WTC11 (cell line): ENCODE data around the gene STRADB. TPM values are rescaled to one million over a fixed set of nuclear protein-coding genes. Genes with fewer than 3 reads are reported as not detected.

Experiments
- ATAC-seq: fragments of 200-7000 bp; cut with Tn5 transposase; 2 replicates; pipeline ENCODE4 v1.10.0; 2021; ENCODE audit warnings: mild to moderate bottlenecking, moderate library complexity
- Bru-seq: library from RNA; stranded (reverse); fragments of 400-500 nt; gene quantifications from one replicate; lab custom pipeline; 2021; lab: Mats Ljungman, UMichigan
- CTCF ChIA-PET: fragments of 300-600 bp; sonication (Branson Sonifier 250); formaldehyde crosslinking; loops from one replicate; lab custom pipeline; 2021; ENCODE audit warnings: antibody characterized with exemption; lab: Charles Lee
- POLR2A ChIA-PET: fragments of 350-600 bp; sonication (Branson Sonifier 250); formaldehyde crosslinking; loops from one replicate; lab custom pipeline; 2021; ENCODE audit warnings: antibody characterized with exemption; lab: Charles Lee
- DNase-seq: peaks from one replicate; pipeline ENCODE4 v3.0.0; 2021; ENCODE audit warnings: low spot score
- H3K27ac Mint-ChIP-seq: 2 replicates; pipeline ENCODE4 v1.8.0; 2021; ENCODE audit warnings: mixed read lengths
- H3K27me3 Mint-ChIP-seq: 2 replicates; pipeline ENCODE4 v1.8.0; 2021; ENCODE audit warnings: low read depth, mild to moderate bottlenecking, moderate library complexity, mixed read lengths
- H3K36me3 Mint-ChIP-seq: 2 replicates; pipeline ENCODE4 v1.8.0; 2021; ENCODE audit warnings: mixed read lengths
- H3K4me1 Mint-ChIP-seq: 2 replicates; pipeline ENCODE4 v1.8.0; 2022; ENCODE audit warnings: mixed read lengths
- H3K4me3 Mint-ChIP-seq: 2 replicates; pipeline ENCODE4 v1.8.0; 2021; ENCODE audit warnings: mild to moderate bottlenecking, moderate library complexity, mixed read lengths
- H3K9me3 Mint-ChIP-seq: 2 replicates; pipeline ENCODE4 v1.8.0; 2021; ENCODE audit warnings: mixed read lengths
- CREB1 ChIP-seq: sonication (generic); formaldehyde crosslinking; IDR thresholded peaks from 2 replicates; pipeline ENCODE4 v1.8.0; 2023; ENCODE audit warnings: mild to moderate bottlenecking, missing genetic modification reagents
- ELF4 ChIP-seq: sonication (generic); formaldehyde crosslinking; IDR thresholded peaks from 2 replicates; pipeline ENCODE4 v1.8.1; 2022; ENCODE audit warnings: low read depth, mild to moderate bottlenecking, moderate library complexity, missing genetic modification reagents
- ESRRA ChIP-seq: sonication (generic); formaldehyde crosslinking; IDR thresholded peaks from 2 replicates; pipeline ENCODE4 v1.8.1; 2022; ENCODE audit warnings: mild to moderate bottlenecking, missing genetic modification reagents, borderline replicate concordance
- ETV6 ChIP-seq: sonication (generic); formaldehyde crosslinking; IDR thresholded peaks from 2 replicates; pipeline ENCODE4 v1.8.1; 2022; ENCODE audit warnings: mild to moderate bottlenecking, missing genetic modification reagents
- FOXK1 ChIP-seq: sonication (generic); formaldehyde crosslinking; IDR thresholded peaks from 2 replicates; pipeline ENCODE4 v1.8.0; 2022; ENCODE audit warnings: mild to moderate bottlenecking, moderate library complexity, missing genetic modification reagents
- FOXP4 ChIP-seq: sonication (generic); formaldehyde crosslinking; IDR thresholded peaks from 2 replicates; pipeline ENCODE4 v1.8.0; 2022; ENCODE audit warnings: mild to moderate bottlenecking, missing genetic modification reagents
- GRHL2 ChIP-seq: fragments of 250-450 bp; sonication (Bioruptor Pico); IDR thresholded peaks from 2 replicates; pipeline ENCODE4 v1.8.0; 2022; ENCODE audit warnings: mild to moderate bottlenecking, moderate library complexity; ENCODE audit not compliant: insufficient replicate concordance, severe bottlenecking
- HMGA2 ChIP-seq: fragments of 250-450 bp; sonication (Bioruptor Pico); IDR thresholded peaks from 2 replicates; pipeline ENCODE4 v1.4.0; 2021; ENCODE audit warnings: mild to moderate bottlenecking, moderate library complexity
- HMGXB4 ChIP-seq: sonication (generic); formaldehyde crosslinking; IDR thresholded peaks from 2 replicates; pipeline ENCODE4 v1.8.1; 2023; ENCODE audit warnings: mild to moderate bottlenecking, moderate library complexity, missing genetic modification reagents
- JAZF1 ChIP-seq: fragments of 250-450 bp; sonication (Bioruptor Pico); IDR thresholded peaks from 2 replicates; pipeline ENCODE4 v1.9.0; 2021; ENCODE audit warnings: moderate library complexity, mild to moderate bottlenecking, inconsistent platforms
- MAX ChIP-seq: sonication (generic); formaldehyde crosslinking; IDR thresholded peaks from 2 replicates; pipeline ENCODE4 v1.8.0; 2022; ENCODE audit warnings: mild to moderate bottlenecking, missing genetic modification reagents
- MXD4 ChIP-seq: fragments of 250-450 bp; sonication (Bioruptor Pico); IDR thresholded peaks from 2 replicates; pipeline ENCODE4 v1.8.0; 2021; ENCODE audit warnings: mild to moderate bottlenecking, moderate library complexity, borderline replicate concordance
- NFATC4 ChIP-seq: fragments of 250-450 bp; sonication (Bioruptor Pico); IDR thresholded peaks from 2 replicates; pipeline ENCODE4 v1.9.0; 2021; ENCODE audit warnings: mild to moderate bottlenecking
- NFYB ChIP-seq: sonication (generic); formaldehyde crosslinking; conservative IDR thresholded peaks from 2 replicates; pipeline ENCODE4 v1.8.0; 2022; ENCODE audit warnings: low read depth, missing genetic modification reagents
- NR3C1 ChIP-seq: sonication (generic); formaldehyde crosslinking; conservative IDR thresholded peaks from 2 replicates; pipeline ENCODE4 v1.8.1; 2023; ENCODE audit warnings: low read depth, mild to moderate bottlenecking, missing genetic modification reagents
- SP1 ChIP-seq: sonication (generic); formaldehyde crosslinking; conservative IDR thresholded peaks from 2 replicates; pipeline ENCODE4 v1.8.1; 2022; ENCODE audit warnings: missing genetic modification reagents
- TEAD4 ChIP-seq: sonication (generic); formaldehyde crosslinking; IDR thresholded peaks from 2 replicates; pipeline ENCODE4 v1.8.0; 2022; ENCODE audit warnings: mild to moderate bottlenecking, missing genetic modification reagents
- ZBTB21 ChIP-seq: sonication (generic); formaldehyde crosslinking; IDR thresholded peaks from 2 replicates; pipeline ENCODE4 v1.8.1; 2023; ENCODE audit warnings: mild to moderate bottlenecking, missing genetic modification reagents, borderline replicate concordance
- ZBTB43 ChIP-seq: sonication (generic); formaldehyde crosslinking; IDR thresholded peaks from 2 replicates; pipeline ENCODE4 v1.8.1; 2023; ENCODE audit warnings: mild to moderate bottlenecking, missing genetic modification reagents
- ZNF121 ChIP-seq: sonication (generic); formaldehyde crosslinking; IDR thresholded peaks from 2 replicates; pipeline ENCODE4 v1.8.0; 2023; ENCODE audit warnings: missing genetic modification reagents
- ZNF232 ChIP-seq: sonication (generic); formaldehyde crosslinking; IDR thresholded peaks from 2 replicates; pipeline ENCODE4 v1.8.0; 2022; ENCODE audit warnings: mild to moderate bottlenecking, missing genetic modification reagents
- ZNF396 ChIP-seq: fragments of 250-450 bp; sonication (Bioruptor Pico); IDR thresholded peaks from 2 replicates; pipeline ENCODE4 v1.8.0; 2021; ENCODE audit warnings: mild to moderate bottlenecking, moderate library complexity, borderline replicate concordance
- ZNF416 ChIP-seq: fragments of 250-450 bp; sonication (Bioruptor Pico); IDR thresholded peaks from 2 replicates; pipeline ENCODE4 v1.9.0; 2021; ENCODE audit warnings: mild to moderate bottlenecking, inconsistent platforms
- ZNF423 ChIP-seq: fragments of 250-450 bp; sonication (Bioruptor Pico); IDR thresholded peaks from 2 replicates; pipeline ENCODE4 v2.1.2; 2022; ENCODE audit warnings: mild to moderate bottlenecking, moderate library complexity
- ZNF532 ChIP-seq: fragments of 250-450 bp; sonication (Bioruptor Pico); IDR thresholded peaks from 2 replicates; pipeline ENCODE4 v1.9.0; 2021; ENCODE audit warnings: mild to moderate bottlenecking, borderline replicate concordance
- long read RNA-seq, 3 experiments: library from RNA in 1 of 3; library from capped mRNA in 1 of 3; library from polyadenylated mRNA in 1 of 3; unstranded in 2 of 3; stranded (forward) in 1 of 3; transcript quantifications; one replicate each; pipeline ENCODE4 v2.0.0, GENCODE V29; 2021
- total RNA-seq: library from RNA; stranded (reverse); gene quantifications from 3 replicates; pipeline ENCODE4 v1.2.3, GENCODE V29; 2021
- TF ChIP-seq, protein P1 (sequence below): fragments of 250-450 bp; sonication (Bioruptor Pico); IDR thresholded peaks from 2 replicates; pipeline ENCODE4 v1.9.0; 2021; ENCODE audit warnings: moderate library complexity, mild to moderate bottlenecking, inconsistent platforms, borderline replicate concordance

Gene STRADB
- total RNA-seq (35.4 to 37.4 TPM (median 36.7 TPM) in 3 replicates), Bru-seq, nascent RNA (percentile 70 among the genes with signal in this experiment)
- long read RNA-seq, experiment 1, transcript STRADB-201 (12 exons, 2,293 nt), result major isoform, 137 of 179 reads
- long read RNA-seq, experiment 1, partial matches to known transcripts, result 8 of 179 reads
- long read RNA-seq, experiment 1, other reads (novel, unspliced or antisense), result 32 of 179 reads
- long read RNA-seq, experiment 2, transcript STRADB-201 (12 exons, 2,293 nt), result major isoform, 32 of 60 reads
- long read RNA-seq, experiment 2, partial matches to known transcripts, result 7 of 60 reads
- long read RNA-seq, experiment 2, other reads (novel, unspliced or antisense), result 19 of 60 reads
- long read RNA-seq, experiment 3, partial matches to known transcripts, result 1 of 3 reads
- long read RNA-seq, experiment 3, other reads (novel, unspliced or antisense), result 0 of 3 reads

DNA sequence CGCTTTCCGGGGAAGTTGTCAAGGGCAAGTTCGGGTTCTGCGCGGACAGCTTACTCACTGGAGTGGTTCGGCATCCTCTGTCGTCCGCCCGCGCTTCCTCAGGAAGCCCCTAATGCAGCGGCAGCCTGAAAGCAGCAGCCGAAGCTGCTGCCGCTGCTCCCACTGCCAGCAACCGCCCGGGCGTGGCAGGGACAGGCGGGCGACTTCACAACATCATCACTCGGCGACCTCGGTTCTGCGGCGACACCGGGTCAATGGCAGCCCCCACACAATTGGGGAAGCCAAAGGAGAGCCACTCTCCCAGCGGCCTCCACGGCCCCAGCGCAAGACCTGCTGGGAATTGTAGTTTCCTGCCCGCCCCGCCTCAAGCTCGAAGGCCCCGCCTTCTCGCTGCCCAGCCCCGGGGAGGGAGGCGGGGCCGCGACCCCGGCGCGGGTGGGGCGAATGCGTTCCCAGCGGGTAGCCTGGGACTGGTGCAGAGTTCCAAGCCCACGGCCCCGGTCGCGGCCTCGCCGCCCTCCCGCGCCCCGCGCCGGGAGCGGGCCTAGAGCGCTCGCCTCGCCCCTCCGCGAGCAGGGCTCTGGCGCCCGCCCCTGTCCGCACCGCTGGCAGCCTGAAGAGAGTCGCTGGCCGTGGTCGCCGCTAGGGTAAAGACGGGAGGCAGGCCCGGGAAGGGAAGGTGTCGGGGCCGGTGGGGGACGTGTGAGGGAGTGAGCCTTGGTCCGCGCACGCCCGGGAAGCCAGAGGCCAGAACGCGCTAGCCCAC lies at the start of gene STRADB, which contains the start of gene TRAK2:
Gene STRADB, plus strand, starts transcription at position 449 of the 766 bp plus-strand sequence. CDS start 3,101 bp downstream, outside the sequence.
Gene TRAK2, minus strand, starts transcription at position 167 of the 766 bp plus-strand sequence. CDS start 30,951 bp downstream, outside the sequence.
- CTCF ChIA-PET, result interaction anchor here (0.6 to 1.7 kb wide), 5 partner anchors 25 to 324 kb away, joined by 3 to 8 read pairs (median 3); no protein-coding TSS in a partner anchor
- peak; percentile 91 for ATAC-seq
- TF ChIP-seq, protein P1, sequence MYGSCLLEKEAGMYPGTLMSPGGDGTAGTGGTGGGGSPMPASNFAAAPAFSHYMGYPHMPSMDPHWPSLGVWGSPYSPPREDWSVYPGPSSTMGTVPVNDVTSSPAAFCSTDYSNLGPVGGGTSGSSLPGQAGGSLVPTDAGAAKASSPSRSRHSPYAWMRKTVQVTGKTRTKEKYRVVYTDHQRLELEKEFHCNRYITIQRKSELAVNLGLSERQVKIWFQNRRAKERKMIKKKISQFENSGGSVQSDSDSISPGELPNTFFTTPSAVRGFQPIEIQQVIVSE (CRISPR knock-in tag), result no peak
- TF ChIP-seq HMGXB4 (CRISPR knock-in tag) (peak; percentile 17; the same call in 1 of the 2 replicates), NR3C1 (no peak), ZBTB21 (CRISPR knock-in tag) (peak; percentile 62; the same call in 1 of the 2 replicates), ZNF121 (CRISPR knock-in tag) (no peak), HMGA2 (CRISPR knock-in tag) (no peak), MXD4 (CRISPR knock-in tag) (no peak), FOXK1 (CRISPR knock-in tag) (peak; percentile 70), ESRRA (no peak; the same call in 1 of the 2 replicates), SP1 (CRISPR knock-in tag) (peak; percentile 86), GRHL2 (CRISPR knock-in tag) (no peak), ZNF532 (CRISPR knock-in tag) (no peak), JAZF1 (no peak), TEAD4 (CRISPR knock-in tag) (no peak), ZNF423 (no peak), NFYB (CRISPR knock-in tag) (0 out of 2 replicates have a peak, but pooled peaks have one; percentile 25), ZNF232 (CRISPR knock-in tag) (no peak), NFATC4 (CRISPR knock-in tag) (no peak), ZBTB43 (no peak), ZNF396 (no peak), ZNF416 (CRISPR knock-in tag) (0 out of 2 replicates have a peak, but pooled peaks have one; percentile 29), FOXP4 (CRISPR knock-in tag) (peak; percentile 43), MAX (CRISPR knock-in tag) (peak; percentile 61; the same call in 1 of the 2 replicates), CREB1 (peak; percentile 82; the same call in 1 of the 2 replicates), ETV6 (CRISPR knock-in tag) (peak; percentile 89), ELF4 (CRISPR knock-in tag) (no peak)

More for the DNA sequence above, at the start of gene STRADB, which contains the start of gene TRAK2:
- POLR2A ChIA-PET, result interaction anchor here (0.6 to 1.0 kb wide), 2 partner anchors 14 to 91 kb away, joined by 3 read pairs; no protein-coding TSS in a partner anchor
- Mint-ChIP-seq H3K36me3 (no peaks in the 10 kb centered on the region), H3K9me3 (no peaks in the 10 kb centered on the region), H3K4me1 (peaks cover 17% of the 10 kb centered on the region), H3K27me3 (no peaks in the 10 kb centered on the region; the same call in 1 of the 2 replicates), H3K27ac (peak within 1 kb of the TSS; percentile 93), H3K4me3 (peak within 1 kb of the TSS; percentile 96)
- DNase-seq, result peak; percentile 95
